Measurements from ENCODE around the gene NLRP12. TPM values are rescaled to one million over a fixed set of nuclear protein-coding genes. Genes with fewer than 3 reads are reported as not detected.
"Not testable (repeated sequence)": the region's sequence is repeated elsewhere in the genome, so short reads cannot be mapped to it uniquely, and the experiment has no call there.

NLRP12 gene
- not detected in 2 replicates for total RNA-seq
- long read RNA-seq: 0 reads

- no peak within 1 kb of the TSS for H3K4me3 Mint-ChIP-seq
- no peaks in the 10 kb centered on the region for H3K36me3 Mint-ChIP-seq (ENCODE audit: low read depth)
- no peak for TF ChIP-seq CTCF (conservative IDR thresholded peaks at IDR 0.05)
- H3K4me1 Mint-ChIP-seq: no peaks in the 10 kb centered on the region
- no peak for DNase-seq (ENCODE audit: low read depth, low spot score)
- no peaks in the 10 kb centered on the region for H3K9me3 Mint-ChIP-seq
- peaks cover 26% of the 10 kb centered on the region for H3K27me3 Mint-ChIP-seq (ENCODE audit: low read depth)
- H3K27ac Mint-ChIP-seq (ENCODE audit: unreplicated experiment): no peak within 1 kb of the TSS
Measured at GRCh38 chr19:53824134-53824611, at the start of gene NLRP12. Gene NLRP12 (minus strand): TSS chr19:53824314. CDS start chr19:53824174, 140 bp downstream.

DNA sequence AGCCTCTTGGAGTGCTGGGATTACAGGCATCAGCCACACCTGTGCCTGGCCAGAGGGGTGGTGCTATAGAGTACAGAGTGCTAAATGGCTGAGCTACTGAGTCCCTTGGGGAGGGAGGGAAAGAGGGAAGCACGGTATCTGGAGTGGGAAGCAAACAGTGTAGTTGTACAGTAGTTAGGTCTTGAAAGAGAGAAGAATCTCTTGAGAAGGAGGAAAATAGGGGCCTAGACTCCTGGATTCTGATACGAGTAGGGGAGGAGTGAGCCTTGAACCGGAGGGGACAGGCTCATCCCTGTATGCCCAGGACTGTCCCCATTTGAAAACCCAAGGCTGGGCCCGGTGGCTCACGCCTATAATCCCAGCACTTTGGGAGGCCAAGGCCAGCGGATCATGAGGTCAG is 48.6 kb upstream of the NLRP12 start:
- Mint-ChIP-seq H3K4me1 (peaks cover 11% of the 10 kb centered on the region), H3K9me3 (no peaks in the 10 kb centered on the region), H3K36me3 (ENCODE audit: low read depth) (peaks cover 9% of the 10 kb centered on the region), H3K4me3 (peak overlapping the region; percentile 53), H3K27me3 (ENCODE audit: low read depth) (peaks cover 6% of the 10 kb centered on the region), H3K27ac (ENCODE audit: unreplicated experiment) (no peak overlapping the region)
- TF ChIP-seq CTCF (conservative IDR thresholded peaks at IDR 0.05): no peak
- no peak for DNase-seq (ENCODE audit: low read depth, low spot score)

- H3K4me1 Mint-ChIP-seq: peaks cover 24% of the 10 kb centered on the region
- no peaks in the 10 kb centered on the region for H3K9me3 Mint-ChIP-seq
- no peak for DNase-seq (ENCODE audit: low read depth, low spot score)
- H3K36me3 Mint-ChIP-seq (ENCODE audit: low read depth): peaks cover 9% of the 10 kb centered on the region
- TF ChIP-seq CTCF (conservative IDR thresholded peaks at IDR 0.05): no peak
- peak overlapping the region; percentile 81 for H3K4me3 Mint-ChIP-seq
- H3K27ac Mint-ChIP-seq (ENCODE audit: unreplicated experiment): no peak overlapping the region
- H3K27me3 Mint-ChIP-seq (ENCODE audit: low read depth): peaks cover 11% of the 10 kb centered on the region
Measured at GRCh38 chr19:53871454-53871853, 47.3 kb upstream of the NLRP12 start.

- peak overlapping the region; percentile 83 for H3K27ac Mint-ChIP-seq (ENCODE audit: unreplicated experiment)
- peaks cover 32% of the 10 kb centered on the region for H3K4me1 Mint-ChIP-seq
- H3K36me3 Mint-ChIP-seq (ENCODE audit: low read depth): peaks cover 9% of the 10 kb centered on the region
- TF ChIP-seq CTCF (conservative IDR thresholded peaks at IDR 0.05): no peak
- H3K27me3 Mint-ChIP-seq (ENCODE audit: low read depth): peaks cover 16% of the 10 kb centered on the region
- H3K9me3 Mint-ChIP-seq: no peaks in the 10 kb centered on the region
- no peak for DNase-seq (ENCODE audit: low read depth, low spot score)
- H3K4me3 Mint-ChIP-seq: peak overlapping the region; percentile 81
Measured at GRCh38 chr19:53870485-53870844, 46.4 kb upstream of the NLRP12 start.

DNA sequence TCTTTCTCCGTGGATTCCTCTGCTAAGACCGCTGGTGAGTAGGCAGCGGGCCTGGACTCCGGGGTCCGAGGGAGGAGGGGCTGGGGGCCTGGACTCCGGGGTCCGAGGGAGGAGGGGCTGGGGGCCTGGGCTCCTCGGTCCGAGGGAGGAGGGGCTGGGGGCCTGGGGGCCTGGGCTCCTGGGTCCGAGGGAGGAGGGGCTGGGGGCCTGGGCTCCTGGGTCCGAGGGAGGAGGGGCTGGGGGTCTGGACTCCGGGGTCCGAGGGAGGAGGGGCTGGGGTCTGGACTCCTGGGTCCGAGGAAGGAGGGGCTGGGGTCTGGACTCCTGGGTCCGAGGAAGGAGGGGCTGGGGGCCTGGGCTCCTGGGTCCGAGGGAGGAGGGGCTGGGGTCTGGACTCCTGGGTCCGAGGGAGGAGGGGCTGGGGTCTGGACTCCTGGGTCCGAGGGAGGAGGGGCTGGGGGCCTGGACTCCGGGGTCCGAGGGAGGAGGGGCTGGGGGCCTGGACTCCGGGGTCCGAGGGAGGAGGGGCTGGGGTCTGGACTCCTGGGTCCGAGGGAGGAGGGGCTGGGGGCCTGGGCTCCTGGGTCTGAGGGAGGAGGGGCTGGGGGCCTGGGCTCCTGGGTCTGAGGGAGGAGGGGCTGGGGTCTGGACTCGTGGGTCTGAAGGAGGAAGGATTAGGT is 45.8 kb upstream of the NLRP12 start:
- peaks cover 32% of the 10 kb centered on the region for H3K4me1 Mint-ChIP-seq
- not testable (repeated sequence) for H3K36me3 Mint-ChIP-seq (ENCODE audit: low read depth); H3K9me3 Mint-ChIP-seq; DNase-seq (ENCODE audit: low read depth, low spot score)
- H3K27me3 Mint-ChIP-seq (ENCODE audit: low read depth): peaks cover 17% of the 10 kb centered on the region
- peak overlapping the region; percentile 87 for H3K4me3 Mint-ChIP-seq
- peak overlapping the region; percentile 78 for H3K27ac Mint-ChIP-seq (ENCODE audit: unreplicated experiment)

Measured in neural crest cell (in vitro differentiated cells).